ENCODE measurements around the gene CTSC. TPM values are rescaled to one million over a fixed set of nuclear protein-coding genes. Genes with fewer than 3 reads are reported as not detected.
"Not testable (repeated sequence)": the region's sequence is repeated elsewhere in the genome, so short reads cannot be mapped to it uniquely, and the experiment has no call there.

Gene CTSC
- total RNA-seq, 1 experiment from 2014 or later: not detected

DNA sequence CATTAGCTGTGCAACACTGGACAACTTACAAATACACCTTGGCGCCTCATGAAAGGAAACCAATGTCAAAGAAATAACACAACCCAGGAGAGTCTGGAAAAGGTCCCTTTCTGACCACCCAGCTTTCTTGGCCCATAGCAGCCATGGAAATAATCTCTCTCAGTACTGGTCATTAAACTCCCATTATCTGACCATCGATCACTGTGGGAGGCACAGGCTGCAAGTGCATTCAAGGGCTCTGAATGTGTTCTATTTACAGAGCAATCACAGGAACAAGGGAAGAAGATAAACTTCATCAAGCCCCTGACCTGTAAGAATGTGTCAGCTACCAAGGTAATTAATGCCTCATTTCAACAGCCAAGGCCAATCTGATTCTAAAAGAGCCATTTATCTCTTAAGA, 40.1 kb downstream of the CTSC start:
- in situ Hi-C loops (cut with HindIII; ENCODE audit: low sequenced_read_pairs): no loop called here
- DNase-seq (ENCODE audit: low spot score): no peak

DNA sequence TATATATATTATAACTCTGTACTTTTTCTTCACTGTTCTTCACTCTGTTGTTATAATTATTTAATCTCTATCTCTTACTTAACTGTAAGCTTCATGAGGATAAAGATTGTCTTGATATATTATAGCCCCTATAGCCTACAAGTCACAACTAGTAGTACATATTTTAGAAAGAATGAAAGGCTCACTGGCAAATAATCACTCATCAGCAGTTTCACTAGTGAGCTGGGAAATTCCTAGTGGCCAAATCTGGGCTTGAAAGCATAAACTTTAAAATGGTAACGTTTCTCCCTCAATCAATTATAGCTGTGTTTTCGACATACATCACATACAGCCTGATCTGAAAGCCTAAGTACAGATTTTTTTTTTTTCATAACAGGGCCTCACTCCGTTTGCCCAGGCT, 42.5 kb downstream of the CTSC start:
- no peak for DNase-seq (ENCODE audit: low spot score)
- in situ Hi-C loops (cut with HindIII; ENCODE audit: low sequenced_read_pairs): no loop called here

DNA sequence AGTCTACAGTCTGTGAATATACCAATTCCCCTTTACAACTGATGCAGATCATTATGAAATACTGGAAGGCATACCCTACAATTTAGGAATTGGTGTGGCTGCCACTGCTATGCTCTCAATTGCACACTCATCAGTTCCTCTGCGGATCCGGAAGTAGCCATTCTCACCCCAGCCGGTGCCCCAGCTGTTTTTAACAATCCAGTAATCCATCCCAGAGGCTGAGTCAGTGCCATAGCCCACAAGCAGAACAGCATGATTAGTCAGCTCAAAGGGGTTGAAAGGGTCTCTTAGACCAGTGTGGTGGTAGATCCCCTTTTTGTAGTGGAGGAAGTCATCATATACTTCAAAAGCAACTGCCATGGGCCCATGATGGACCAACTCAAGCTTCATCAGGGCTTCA, 43.6 kb downstream of the CTSC start:
- in situ Hi-C loops (cut with HindIII; ENCODE audit: low sequenced_read_pairs): no loop called here
- DNase-seq (ENCODE audit: low spot score): no peak

DNA sequence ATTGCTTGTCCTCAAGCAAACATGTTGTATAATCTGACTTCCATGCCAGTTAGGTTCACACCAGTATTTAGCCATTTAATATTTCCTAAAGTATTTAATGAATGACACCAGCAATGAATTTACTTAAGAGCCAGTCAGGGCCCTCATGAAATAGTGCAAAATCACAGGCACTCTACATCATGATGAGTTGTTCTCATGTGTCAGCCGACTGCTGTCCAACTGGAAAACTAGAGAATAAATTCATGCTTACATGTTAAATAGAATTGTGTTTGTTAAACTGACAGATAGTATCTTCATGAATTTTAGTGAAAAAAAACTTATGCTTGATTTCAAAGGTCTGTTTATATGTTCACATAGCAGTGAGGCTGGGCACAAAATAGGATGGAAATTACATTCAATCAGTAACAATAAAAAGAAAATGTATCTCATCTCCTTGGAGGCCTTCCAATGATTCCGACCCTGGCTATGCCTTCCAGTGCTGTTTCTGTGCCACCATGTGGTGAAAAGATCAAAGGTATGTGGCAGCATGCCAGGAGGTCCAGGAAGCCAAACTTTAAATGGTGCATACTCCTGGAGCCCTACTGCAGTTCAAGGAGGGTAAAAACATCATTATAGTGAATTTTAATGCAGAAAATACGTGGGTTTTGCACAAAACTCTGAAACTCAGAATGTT, 45.2 kb downstream of the CTSC start:
- no peak for DNase-seq (ENCODE audit: low spot score)
- in situ Hi-C loops (cut with HindIII; ENCODE audit: low sequenced_read_pairs): no loop called here

DNA sequence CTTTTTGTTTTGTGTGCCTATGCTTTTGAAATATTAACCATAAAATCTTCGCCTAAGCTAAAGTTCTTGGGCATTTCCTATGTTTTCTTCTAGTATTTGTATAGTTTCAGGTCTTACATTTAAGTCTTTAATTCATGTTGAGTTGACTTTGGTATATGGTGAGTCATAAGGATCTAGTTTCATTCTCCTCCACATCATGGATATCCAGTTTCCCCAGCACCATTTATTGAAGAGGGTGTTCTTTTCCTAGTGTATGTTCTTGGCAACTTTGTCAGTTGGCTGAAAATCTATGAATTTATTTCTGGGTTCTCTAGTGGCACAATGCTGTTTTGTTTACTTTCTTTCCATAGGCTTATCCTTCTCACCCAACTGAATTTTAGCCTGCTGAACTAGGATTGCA, 49.0 kb downstream of the CTSC start:
- no peak for DNase-seq (ENCODE audit: low spot score)
- in situ Hi-C loops (cut with HindIII; ENCODE audit: low sequenced_read_pairs): no loop called here

DNA sequence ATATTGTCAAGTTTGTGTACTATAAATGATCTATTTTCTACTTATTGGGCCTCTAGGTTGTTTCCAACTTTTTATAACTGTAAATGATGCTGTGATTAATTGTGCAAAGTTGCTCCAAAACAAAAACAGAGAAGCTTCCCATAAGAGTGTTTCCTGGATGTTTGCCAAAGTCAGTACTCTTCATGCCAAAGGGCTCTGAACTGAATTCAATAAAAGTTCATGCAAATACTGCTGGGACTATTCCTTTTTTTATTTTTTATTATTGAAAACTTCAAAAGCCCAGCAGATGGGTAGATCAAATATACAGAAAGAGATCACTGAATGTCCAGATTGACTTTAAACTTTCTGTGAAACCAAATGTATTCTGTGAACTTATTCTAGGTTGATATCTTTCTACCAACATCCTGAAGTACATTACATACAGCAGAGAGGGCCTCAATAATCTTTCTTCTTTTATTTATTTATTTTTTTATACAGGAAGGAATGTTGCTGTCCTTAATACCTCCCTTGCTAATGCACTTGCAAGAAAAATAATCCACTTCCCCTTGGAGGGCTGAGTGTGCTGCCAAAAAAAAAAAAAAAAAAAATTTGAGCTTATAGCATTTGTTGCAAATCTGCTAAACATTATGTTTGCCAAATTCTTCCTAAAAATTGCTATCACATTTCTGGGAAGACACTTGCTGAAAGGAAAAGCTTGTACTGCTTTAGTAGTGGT, 53.0 kb downstream of the CTSC start:
- in situ Hi-C loops (cut with HindIII; ENCODE audit: low sequenced_read_pairs): no loop called here
- no peak for DNase-seq (ENCODE audit: low spot score)

DNA sequence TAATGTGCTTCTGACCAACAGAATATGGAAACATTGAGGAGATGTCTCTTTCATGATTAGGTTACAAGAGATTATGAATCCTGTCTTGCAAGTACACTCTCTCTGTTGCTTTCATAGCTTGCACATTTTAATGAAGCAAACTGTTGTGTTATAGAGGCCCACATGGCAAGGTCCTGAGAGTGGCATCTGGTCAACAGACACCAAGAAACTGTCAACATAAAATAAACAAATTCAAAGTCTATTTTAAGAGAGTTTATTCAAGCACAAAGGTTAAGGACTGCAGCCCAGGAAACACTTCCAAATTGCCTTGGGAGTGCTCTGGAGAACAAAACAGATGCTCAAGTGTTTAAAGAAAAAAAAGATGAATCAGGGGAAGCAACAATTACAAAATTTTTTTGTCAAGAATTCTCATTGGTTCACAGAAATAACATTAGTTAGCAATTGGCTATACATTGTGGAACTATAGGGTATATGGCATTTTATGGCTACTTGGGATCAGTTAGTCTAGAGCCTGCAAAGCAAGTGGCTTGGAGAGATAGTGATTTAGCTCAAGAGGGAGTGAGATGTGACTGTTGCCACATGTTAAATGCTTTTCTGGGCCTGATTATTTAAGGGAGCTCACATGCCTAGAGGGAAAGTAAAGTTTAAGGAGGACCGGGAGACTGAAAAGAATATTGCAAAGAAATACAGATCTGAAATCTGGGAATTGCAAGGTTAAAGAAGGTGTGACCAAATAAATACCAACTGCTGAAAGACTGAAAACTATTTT, 54.6 kb downstream of the CTSC start:
- in situ Hi-C loops (cut with HindIII; ENCODE audit: low sequenced_read_pairs): no loop called here
- no peak for DNase-seq (ENCODE audit: low spot score)

DNA sequence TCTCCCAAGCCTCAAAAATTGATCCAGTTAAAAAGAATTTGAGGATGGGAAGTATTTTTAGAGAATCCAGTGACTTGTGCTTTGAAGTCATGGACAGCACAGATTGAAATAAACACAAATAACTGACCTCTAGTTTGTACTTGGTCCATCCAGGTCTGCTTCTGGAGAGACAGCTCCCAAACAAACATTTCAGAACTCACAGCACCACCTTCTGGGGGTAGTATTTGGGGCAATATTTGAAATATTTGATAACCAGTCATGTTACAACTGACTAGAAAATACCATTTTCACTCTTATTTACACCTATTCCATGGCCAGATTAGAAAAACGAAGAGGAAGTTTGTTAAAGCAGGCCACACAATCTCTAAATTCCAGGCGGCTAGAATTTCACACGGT, 56.2 kb downstream of the CTSC start:
- peak; percentile 1 for DNase-seq (ENCODE audit: low spot score)
- in situ Hi-C loops (cut with HindIII; ENCODE audit: low sequenced_read_pairs): no loop called here

DNA sequence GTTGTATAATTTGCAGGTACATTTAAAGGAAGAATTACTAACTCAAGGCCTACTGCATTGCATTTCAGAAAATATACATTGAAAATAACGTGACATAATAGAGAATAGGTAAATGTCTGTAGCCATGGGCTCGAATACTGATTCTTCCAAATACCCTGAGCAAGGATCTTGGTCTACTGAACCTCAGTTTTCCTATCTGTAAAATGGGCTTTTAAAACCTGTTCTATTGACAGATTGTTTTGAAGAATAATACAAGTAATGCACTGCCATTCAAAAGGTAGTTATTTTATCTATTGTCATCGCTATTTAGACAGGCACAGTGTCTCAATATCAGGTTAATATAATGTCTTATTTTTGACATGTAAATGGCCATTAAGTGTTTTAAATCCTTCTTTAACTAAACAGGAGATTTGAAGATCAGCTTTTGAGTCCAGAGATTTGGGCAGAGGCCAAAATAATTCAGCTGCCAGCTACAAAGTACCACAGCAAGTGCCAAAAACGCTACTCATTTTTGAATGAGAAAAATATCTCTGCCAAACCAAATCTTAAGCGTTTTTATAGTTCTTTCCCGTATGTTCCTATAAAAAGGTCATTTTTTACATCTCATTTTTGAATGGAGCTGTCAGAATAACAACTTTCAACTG, 56.7 kb downstream of the CTSC start:
- peak; percentile 12 for DNase-seq (ENCODE audit: low spot score)
- in situ Hi-C loops (cut with HindIII; ENCODE audit: low sequenced_read_pairs): no loop called here

DNA sequence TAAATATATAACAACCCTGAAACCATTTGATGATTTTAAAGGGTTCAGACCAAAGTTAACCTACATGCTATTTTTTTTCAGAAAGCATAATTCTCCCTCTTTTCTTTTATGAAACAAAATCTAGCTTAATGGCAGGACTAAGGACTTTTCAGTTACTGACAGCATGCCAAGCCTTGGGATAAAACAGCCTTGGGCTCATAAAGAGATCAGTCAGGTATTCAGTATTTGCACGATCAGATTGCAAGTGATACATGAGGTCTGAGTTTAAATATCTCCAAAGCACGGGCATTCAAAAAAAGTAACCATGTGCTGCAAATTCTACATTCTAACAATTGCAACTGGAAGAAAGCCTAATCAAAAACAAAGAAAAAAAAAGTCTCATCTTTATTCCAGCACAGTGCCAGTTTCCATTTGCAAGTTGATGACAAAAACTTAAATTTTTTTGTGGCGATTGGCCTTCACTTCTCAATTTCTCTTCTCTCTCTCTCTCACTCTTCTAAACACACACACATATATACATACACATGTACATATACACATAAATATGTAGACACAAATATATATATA, 60.1 kb downstream of the CTSC start:
- in situ Hi-C loops (cut with HindIII; ENCODE audit: low sequenced_read_pairs): no loop called here
- no peak for DNase-seq (ENCODE audit: low spot score)

DNA sequence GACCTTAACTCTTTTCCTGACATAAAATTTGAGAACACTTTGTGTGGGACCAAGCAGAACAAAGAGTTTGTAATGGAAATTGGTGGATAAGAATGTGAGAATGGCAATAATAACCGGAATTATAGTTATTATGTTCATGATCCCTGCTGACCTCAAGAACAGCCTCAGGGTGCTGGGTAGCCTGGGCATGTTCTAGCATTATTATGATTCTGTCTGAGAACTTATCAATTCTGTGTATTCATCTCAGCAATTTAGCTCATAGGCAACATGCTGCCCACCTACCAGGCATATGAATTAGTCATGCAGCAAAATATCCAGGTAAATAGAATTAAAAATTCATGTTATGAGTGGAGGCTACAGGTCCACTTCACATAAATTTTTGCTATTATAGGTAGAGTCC, 61.9 kb downstream of the CTSC start:
- in situ Hi-C loops (cut with HindIII; ENCODE audit: low sequenced_read_pairs): no loop called here
- DNase-seq (ENCODE audit: low spot score): no peak

DNA sequence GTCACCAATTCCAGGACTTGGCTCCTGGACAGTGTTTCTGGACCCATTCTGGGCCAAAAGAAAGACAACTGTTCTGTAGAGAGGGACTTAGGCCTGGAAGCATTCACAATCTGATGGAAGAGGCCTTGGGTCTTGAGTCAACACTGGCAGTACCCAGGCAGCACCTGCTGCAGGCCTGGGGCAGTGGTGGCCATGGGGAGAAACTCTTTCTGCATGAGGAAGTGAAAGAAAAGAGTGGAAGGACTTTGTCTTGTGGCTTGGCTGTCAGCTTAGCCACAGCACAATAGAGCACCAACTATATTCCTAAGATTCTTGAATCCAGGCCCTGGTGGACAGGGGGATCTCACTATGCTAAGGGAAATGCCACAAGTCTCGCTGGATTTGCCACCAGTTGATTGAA, 70.6 kb downstream of the CTSC start:
- in situ Hi-C loops (cut with HindIII; ENCODE audit: low sequenced_read_pairs): no loop called here
- no peak for DNase-seq (ENCODE audit: low spot score)

DNA sequence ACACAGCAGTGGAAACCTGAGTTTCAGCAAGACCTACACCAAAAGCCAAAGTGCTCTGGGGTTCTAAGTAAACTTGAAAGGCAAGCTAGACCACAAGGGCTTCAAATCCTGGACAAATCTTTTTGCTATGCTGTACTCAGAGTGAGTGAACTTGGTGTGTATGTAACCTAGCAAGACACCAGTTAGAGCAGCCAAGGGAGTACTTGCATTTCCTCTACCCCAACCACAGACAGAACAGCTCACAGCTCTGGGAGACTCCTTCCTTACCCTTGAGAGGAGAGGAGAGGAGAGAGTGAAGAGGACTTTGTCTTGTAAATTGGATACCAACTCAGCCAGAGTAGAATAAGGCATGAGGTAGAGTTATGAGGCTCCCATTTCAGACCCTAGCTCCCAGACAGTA, 71.4 kb downstream of the CTSC start:
- DNase-seq (ENCODE audit: low spot score): no peak
- in situ Hi-C loops (cut with HindIII; ENCODE audit: low sequenced_read_pairs): no loop called here

DNA sequence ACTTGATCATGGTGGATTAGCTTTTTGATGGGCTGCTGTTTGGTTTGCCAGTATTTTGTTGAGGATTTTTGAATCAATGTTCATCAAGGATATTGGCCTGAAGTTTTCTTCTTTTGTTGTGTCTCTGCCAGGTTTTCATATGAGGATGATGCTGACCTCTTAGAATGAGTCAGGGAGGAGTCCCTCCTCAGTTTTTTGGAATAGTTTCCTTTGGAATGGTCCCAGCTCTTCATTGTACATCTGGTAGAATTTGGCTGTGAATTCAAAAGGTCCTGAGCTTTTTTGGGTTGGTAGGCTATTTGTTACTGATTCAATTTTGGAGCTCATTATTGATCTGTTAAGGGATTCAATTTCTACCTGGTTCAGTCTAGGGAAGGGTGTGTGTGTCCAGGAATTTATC, 78.1 kb downstream of the CTSC start:
- DNase-seq (ENCODE audit: low spot score): no peak
- in situ Hi-C loops (cut with HindIII; ENCODE audit: low sequenced_read_pairs): no loop called here

DNA sequence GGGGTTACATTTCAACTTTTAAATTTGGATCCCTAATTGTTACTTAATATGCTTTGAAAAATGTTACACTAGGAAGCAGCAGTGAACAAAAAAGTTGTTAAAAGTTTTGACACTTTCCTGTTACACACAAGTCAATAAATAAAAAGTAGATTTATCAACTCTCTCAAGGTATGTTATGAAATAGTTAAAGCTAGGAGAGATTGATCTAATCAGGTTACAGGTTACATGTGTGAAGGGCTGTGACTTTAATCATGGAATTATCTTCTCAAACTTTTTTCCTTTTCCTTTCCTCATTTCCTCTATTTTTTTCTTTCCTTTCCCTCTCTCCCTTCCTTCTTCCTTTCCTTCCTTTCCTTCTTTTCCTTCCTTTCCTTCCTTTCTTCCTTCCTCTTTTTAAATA, 85.3 kb downstream of the CTSC start:
- in situ Hi-C loops (cut with HindIII; ENCODE audit: low sequenced_read_pairs): no loop called here
- no peak for DNase-seq (ENCODE audit: low spot score)

DNA sequence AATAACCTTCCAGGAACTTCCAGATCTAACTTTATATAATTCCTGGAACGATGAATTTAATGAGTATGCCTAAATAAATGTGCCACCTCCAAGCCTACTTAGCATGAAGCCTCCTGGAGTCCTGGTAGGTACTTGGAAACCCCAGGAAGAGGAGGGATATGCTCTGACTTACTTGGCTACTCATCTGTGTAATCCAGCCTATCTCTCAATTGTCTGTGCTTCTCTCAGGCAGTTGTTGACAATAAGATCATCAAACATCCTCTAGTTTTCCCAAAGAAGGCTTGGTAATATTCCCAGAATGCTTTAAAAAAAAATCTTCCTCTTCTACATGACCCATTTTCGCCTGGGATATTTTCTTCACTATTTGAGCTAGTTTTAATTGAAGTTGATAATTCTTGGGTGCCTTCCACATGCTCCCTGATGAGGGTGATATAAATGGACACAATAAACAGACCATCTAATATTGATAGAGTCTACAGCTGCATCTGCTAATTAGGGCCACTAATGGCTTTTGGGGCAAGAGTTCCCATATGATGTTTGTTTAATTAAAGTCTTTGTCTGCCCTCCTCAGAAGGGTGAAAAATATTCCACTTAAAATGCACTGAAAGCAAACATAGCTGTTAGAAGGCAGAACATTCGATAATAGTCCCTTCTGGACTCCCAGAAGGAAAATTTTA, 86.8 kb downstream of the CTSC start:
- in situ Hi-C loops (cut with HindIII; ENCODE audit: low sequenced_read_pairs): no loop called here
- no peak for DNase-seq (ENCODE audit: low spot score)

DNA sequence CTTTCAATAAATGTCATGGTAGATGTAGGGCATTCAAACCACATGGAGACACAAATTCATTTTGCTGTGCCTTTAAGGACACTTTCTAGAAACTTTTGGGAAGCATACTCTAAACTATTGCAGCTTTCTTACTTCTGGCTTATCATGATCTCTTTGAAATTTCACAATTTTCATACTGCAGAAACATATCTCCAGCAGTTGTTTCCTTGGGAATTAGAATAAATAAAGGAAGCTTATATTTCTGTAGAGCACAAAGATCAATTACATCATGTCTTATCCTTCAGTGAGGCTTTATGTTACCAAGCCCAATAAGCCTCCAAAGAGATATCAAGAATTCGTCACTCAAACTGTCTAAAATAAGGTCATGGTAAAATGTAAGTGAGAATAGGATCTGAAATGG, 87.8 kb downstream of the CTSC start:
- in situ Hi-C loops (cut with HindIII; ENCODE audit: low sequenced_read_pairs): no loop called here
- no peak for DNase-seq (ENCODE audit: low spot score)

DNA sequence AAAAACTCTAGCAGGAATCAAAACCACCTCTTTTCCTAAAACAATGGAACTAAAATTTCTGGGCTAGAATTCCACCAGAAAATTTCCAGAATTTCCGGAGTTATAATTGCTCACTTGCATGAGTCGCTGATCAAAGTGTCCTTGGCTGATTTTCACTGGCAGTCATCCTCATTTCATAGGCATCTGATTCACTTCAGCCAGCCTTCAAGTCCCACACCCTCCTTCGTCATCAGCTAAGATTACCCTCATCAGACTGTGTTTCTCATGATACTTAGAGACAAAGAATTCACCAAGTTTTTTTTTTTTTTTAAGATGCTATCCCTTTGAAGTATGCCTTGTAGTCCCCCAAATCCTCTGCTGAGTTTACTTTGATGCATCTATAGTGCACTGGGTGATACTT, 90.8 kb downstream of the CTSC start:
- DNase-seq (ENCODE audit: low spot score): no peak
- in situ Hi-C loops (cut with HindIII; ENCODE audit: low sequenced_read_pairs): no loop called here

DNA sequence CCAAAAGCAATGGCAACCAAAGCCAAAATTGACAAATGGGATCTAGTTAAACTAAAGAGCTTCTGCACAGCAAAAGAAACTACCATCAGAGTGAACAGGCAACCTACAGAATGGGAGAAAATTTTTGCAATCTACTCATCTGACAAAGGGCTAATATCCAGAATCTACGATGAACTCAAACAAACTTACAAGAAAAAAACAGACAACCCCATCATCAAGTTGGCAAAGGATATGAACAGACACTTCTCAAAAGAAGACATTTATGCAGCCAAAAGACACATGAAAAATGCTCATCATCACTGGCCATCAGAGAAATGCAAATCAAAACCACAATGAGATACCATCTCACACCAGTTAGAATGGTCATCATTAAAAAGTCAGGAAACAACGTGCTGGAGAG, 92.0 kb downstream of the CTSC start:
- DNase-seq (ENCODE audit: low spot score); in situ Hi-C loops (cut with HindIII; ENCODE audit: low sequenced_read_pairs): not testable (repeated sequence)
